Panc1 (cell line): ENCODE results near the gene MTFMT.

ENCODE experiments used
- POLR2AphosphoS5 ChIP-seq: IDR thresholded peaks from 2 replicates; pipeline ENCODE4 v1.6.1; 2012; ENCODE audit warnings: mild to moderate bottlenecking, low read depth, low read length, moderate library complexity
- SIN3A ChIP-seq: IDR thresholded peaks from 2 replicates; pipeline ENCODE4 v1.6.1; 2012; ENCODE audit warnings: low read depth, mild to moderate bottlenecking, low read length, moderate library complexity, borderline replicate concordance; ENCODE audit not compliant: insufficient read depth
- TF ChIP-seq, protein P1 (sequence below): fragments of 450-650 bp; IDR thresholded peaks from 2 replicates; pipeline ENCODE4 v1.5.1; 2017; ENCODE audit warnings: mild to moderate bottlenecking
- TF ChIP-seq, protein P2 (sequence below), 2 experiments: IDR thresholded peaks; 2 replicates each; pipeline ENCODE4 v1.6.1; 2011 to 2012; ENCODE audit warnings: low read depth in 2 of 2, control low read depth in 1 of 2, low read length in 1 of 2, mild to moderate bottlenecking in 1 of 2, moderate library complexity in 1 of 2; ENCODE audit not compliant: insufficient read depth in 1 of 2

DNA sequence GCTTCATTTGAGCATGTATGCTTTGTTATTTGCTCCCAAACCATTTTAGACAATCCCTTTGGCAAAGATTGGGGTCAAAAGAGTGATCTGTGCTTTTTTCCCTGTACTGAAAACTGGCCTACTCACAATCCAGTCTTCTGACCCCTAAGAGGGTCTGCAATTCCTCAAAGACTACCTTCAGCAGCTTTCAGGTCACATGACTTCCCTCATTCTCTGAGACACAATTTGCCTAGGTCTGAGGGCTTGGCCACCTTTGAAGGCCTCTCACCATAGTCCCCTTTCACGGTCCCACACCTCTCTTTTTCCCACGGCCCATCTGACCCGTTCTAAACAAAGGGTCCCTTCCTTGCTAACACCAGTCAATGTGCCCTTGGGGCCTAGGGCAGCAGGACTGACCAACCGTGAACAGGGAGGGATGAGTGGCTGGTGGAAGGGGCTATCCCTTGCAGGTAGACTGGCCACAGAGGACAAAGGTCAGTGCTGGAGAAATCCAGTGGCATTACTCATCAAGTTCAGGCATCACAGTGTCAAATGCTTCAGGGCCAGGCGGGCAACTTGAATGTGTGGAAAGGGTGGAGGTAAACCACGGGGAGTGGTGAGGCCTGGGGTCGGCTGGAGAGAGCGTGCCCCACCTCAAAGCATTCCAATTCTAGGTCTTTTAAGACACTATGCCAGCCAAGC is 27.6 kb upstream of the MTFMT start:
- TF ChIP-seq, protein P1, sequence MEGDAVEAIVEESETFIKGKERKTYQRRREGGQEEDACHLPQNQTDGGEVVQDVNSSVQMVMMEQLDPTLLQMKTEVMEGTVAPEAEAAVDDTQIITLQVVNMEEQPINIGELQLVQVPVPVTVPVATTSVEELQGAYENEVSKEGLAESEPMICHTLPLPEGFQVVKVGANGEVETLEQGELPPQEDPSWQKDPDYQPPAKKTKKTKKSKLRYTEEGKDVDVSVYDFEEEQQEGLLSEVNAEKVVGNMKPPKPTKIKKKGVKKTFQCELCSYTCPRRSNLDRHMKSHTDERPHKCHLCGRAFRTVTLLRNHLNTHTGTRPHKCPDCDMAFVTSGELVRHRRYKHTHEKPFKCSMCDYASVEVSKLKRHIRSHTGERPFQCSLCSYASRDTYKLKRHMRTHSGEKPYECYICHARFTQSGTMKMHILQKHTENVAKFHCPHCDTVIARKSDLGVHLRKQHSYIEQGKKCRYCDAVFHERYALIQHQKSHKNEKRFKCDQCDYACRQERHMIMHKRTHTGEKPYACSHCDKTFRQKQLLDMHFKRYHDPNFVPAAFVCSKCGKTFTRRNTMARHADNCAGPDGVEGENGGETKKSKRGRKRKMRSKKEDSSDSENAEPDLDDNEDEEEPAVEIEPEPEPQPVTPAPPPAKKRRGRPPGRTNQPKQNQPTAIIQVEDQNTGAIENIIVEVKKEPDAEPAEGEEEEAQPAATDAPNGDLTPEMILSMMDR: no peak
- no peak for TF ChIP-seq POLR2AphosphoS5
- TF ChIP-seq, protein P2, sequence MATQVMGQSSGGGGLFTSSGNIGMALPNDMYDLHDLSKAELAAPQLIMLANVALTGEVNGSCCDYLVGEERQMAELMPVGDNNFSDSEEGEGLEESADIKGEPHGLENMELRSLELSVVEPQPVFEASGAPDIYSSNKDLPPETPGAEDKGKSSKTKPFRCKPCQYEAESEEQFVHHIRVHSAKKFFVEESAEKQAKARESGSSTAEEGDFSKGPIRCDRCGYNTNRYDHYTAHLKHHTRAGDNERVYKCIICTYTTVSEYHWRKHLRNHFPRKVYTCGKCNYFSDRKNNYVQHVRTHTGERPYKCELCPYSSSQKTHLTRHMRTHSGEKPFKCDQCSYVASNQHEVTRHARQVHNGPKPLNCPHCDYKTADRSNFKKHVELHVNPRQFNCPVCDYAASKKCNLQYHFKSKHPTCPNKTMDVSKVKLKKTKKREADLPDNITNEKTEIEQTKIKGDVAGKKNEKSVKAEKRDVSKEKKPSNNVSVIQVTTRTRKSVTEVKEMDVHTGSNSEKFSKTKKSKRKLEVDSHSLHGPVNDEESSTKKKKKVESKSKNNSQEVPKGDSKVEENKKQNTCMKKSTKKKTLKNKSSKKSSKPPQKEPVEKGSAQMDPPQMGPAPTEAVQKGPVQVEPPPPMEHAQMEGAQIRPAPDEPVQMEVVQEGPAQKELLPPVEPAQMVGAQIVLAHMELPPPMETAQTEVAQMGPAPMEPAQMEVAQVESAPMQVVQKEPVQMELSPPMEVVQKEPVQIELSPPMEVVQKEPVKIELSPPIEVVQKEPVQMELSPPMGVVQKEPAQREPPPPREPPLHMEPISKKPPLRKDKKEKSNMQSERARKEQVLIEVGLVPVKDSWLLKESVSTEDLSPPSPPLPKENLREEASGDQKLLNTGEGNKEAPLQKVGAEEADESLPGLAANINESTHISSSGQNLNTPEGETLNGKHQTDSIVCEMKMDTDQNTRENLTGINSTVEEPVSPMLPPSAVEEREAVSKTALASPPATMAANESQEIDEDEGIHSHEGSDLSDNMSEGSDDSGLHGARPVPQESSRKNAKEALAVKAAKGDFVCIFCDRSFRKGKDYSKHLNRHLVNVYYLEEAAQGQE (IDR thresholded peaks at IDR 0.05; ENCODE audit: insufficient read depth in 1 of 2, low read depth in 2 of 2, low read length in 1 of 2): no peak
- no peak for TF ChIP-seq SIN3A
